MCF 10A (cell line): ENCODE data around the gene KMT2B. TPM values are rescaled to one million over a fixed set of nuclear protein-coding genes. Genes with fewer than 3 reads are reported as not detected.

ENCODE experiments used
- BruUV-seq: library from RNA; stranded (reverse); fragments of 400-500 nt; replicated peaks from 2 replicates; lab custom pipeline; 2021; lab: Mats Ljungman, UMichigan
- CTCF ChIA-PET: fragments of 300-600 bp; sonication (Branson Sonifier 250); formaldehyde crosslinking; extraction: SDS; loops from one replicate; lab custom pipeline; 2021; ENCODE audit warnings: antibody characterized with exemption, inconsistent platforms; lab: Yijun Ruan, JAX
- POLR2A ChIA-PET: fragments of 300-600, 350-650 bp; sonication (Branson Sonifier 250); formaldehyde crosslinking; extraction: SDS; loops from one replicate; lab custom pipeline; 2020; ENCODE audit warnings: antibody characterized with exemption, inconsistent platforms; lab: Yijun Ruan, JAX
- DNase-seq: peaks from one replicate; pipeline ENCODE4 v3.0.0-alpha.2; 2018; ENCODE audit not compliant: unreplicated experiment
- H3K27ac Mint-ChIP-seq: one replicate; pipeline ENCODE4 v1.8.0; 2022; ENCODE audit warnings: mild to moderate bottlenecking, low read depth, mixed read lengths; ENCODE audit not compliant: unreplicated experiment
- H3K27me3 Mint-ChIP-seq: one replicate; pipeline ENCODE4 v1.8.0; 2022; ENCODE audit warnings: mixed read lengths; ENCODE audit not compliant: insufficient read depth, unreplicated experiment
- H3K36me3 Mint-ChIP-seq: one replicate; pipeline ENCODE4 v1.8.0; 2022; ENCODE audit warnings: mild to moderate bottlenecking, moderate library complexity, mixed read lengths; ENCODE audit not compliant: insufficient read depth, unreplicated experiment
- H3K4me1 Mint-ChIP-seq: one replicate; pipeline ENCODE4 v1.8.0; 2022; ENCODE audit warnings: mixed read lengths; ENCODE audit not compliant: insufficient read depth, unreplicated experiment
- H3K4me3 Mint-ChIP-seq: one replicate; pipeline ENCODE4 v1.8.0; 2022; ENCODE audit warnings: mild to moderate bottlenecking, moderate library complexity, mixed read lengths; ENCODE audit not compliant: unreplicated experiment
- H3K9me3 Mint-ChIP-seq: one replicate; pipeline ENCODE4 v1.8.0; 2022; ENCODE audit warnings: mixed read lengths; ENCODE audit not compliant: unreplicated experiment
- intact Hi-C: fragments of 100-400 bp; cut with micrococcal nuclease; formaldehyde crosslinking; loops from 2 replicates; pipeline ENCODE4 v1.14.1; 2022
- total RNA-seq: library from RNA; stranded (reverse); gene quantifications from 2 replicates; pipeline ENCODE4 v1.2.3, GENCODE V29; 2022
- TF ChIP-seq, protein P1 (sequence below): fragments of 200-600 bp; IDR thresholded peaks from one replicate; pipeline ENCODE4 v1.8.0; 2022; ENCODE audit warnings: antibody characterized with exemption, mild to moderate bottlenecking; ENCODE audit not compliant: unreplicated experiment

KMT2B gene
- total RNA-seq, 1 experiment from 2014 or later = 36.0 TPM

DNA sequence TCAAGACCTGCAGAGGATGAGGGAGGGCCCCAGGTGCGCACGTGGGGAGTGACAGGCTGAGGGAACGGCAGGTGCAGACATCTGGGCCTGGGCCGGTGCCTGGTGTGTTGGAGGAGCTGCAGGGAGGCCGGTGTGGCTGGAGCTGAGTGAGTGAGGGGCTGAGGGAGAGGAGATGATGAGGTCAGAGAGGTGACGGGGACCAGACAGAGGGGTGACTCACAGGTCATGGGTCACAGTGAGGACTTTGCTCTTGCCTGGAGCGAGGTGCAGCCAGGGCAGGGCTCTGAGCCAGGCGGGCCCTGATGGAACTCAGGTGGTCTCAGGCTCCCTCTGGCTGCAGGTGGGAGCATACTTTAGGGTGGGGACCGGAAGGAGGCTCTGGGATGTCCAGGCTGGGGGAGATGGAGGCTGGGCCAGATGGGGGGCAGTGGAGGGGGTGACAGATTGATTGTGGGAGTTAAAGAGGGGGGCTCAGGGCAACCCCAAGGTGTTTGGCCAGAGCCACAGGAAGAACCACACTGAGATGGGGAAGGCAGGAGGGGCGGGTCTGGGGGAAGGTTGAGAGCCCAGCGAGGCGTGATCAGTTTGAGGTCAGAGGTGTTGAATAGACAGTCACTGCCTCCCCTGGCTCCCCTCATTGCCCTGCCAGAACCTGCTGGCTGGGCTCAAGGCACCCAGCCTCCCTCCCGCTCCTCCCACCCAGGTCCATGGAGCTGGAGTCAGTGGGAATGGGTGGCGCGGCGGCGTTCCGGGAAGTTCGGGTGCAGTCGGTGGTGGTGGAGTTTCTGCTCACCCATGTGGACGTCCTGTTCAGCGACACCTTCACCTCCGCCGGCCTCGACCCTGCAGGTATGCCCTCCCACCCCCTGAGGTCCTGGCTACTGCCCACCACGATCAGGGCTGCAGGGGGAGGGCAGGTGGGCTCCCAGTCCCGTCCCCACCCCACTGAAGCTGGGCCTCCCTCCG is 65.9 kb downstream of the KMT2B start:
- CTCF ChIA-PET = no interaction called here
- TF ChIP-seq, protein P1, sequence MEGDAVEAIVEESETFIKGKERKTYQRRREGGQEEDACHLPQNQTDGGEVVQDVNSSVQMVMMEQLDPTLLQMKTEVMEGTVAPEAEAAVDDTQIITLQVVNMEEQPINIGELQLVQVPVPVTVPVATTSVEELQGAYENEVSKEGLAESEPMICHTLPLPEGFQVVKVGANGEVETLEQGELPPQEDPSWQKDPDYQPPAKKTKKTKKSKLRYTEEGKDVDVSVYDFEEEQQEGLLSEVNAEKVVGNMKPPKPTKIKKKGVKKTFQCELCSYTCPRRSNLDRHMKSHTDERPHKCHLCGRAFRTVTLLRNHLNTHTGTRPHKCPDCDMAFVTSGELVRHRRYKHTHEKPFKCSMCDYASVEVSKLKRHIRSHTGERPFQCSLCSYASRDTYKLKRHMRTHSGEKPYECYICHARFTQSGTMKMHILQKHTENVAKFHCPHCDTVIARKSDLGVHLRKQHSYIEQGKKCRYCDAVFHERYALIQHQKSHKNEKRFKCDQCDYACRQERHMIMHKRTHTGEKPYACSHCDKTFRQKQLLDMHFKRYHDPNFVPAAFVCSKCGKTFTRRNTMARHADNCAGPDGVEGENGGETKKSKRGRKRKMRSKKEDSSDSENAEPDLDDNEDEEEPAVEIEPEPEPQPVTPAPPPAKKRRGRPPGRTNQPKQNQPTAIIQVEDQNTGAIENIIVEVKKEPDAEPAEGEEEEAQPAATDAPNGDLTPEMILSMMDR = no peak
- H3K4me1 Mint-ChIP-seq = no peaks in the 10 kb centered on the region
- H3K9me3 Mint-ChIP-seq = no peaks in the 10 kb centered on the region
- H3K36me3 Mint-ChIP-seq = no peaks in the 10 kb centered on the region
- no peak overlapping the region for H3K4me3 Mint-ChIP-seq
- intact Hi-C loops = no loop called here
- no peak overlapping the region for H3K27ac Mint-ChIP-seq
- no peak for DNase-seq
- POLR2A ChIA-PET = no interaction called here
- BruUV-seq = no TSS peak
- H3K27me3 Mint-ChIP-seq = no peaks in the 10 kb centered on the region

DNA sequence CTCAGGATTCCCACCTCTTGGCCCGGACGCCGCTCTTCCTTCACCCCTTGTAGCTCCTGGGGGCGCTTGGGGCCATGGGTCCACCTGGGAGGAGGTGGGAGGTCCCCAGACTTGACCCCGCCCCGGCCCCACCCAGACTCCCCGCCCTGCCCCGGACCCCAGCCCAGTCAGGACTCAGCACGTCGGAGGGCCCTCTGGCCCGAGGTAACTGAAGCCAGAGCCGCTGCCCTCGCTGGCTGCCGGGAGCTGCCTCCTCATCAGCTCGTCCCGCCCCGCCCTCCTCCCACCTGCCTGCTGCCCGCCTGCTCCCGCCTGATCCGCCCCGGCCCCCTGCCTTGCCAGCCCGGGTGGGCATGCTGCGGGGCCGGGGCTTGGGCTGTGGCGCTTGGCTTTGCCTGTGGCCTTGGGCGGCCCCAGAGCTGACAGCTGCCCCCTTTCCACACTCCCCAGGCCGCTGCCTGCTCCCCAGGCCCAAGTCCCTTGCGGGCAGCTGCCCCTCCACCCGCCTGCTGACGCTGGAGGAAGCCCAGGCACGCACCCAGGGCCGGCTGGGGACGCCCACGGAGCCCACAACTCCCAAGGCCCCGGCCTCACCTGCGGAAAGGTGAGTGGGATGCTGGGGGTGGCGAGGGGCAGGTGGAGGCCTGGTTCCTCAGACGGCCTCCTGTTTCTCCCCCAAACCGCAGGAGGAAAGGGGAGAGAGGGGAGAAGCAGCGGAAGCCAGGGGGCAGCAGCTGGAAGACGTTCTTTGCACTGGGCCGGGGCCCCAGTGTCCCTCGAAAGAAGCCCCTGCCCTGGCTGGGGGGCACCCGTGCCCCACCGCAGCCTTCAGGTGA is 66.9 kb downstream of the KMT2B start:
- ChIA-PET POLR2A (no interaction called here), CTCF (no interaction called here)
- Mint-ChIP-seq H3K36me3 (no peaks in the 10 kb centered on the region), H3K9me3 (no peaks in the 10 kb centered on the region), H3K4me1 (no peaks in the 10 kb centered on the region), H3K27me3 (no peaks in the 10 kb centered on the region), H3K4me3 (no peak overlapping the region), H3K27ac (no peak overlapping the region)
- TF ChIP-seq, protein P1 = no peak
- no peak for DNase-seq
- intact Hi-C loops = no loop called here
- no TSS peak for BruUV-seq

DNA sequence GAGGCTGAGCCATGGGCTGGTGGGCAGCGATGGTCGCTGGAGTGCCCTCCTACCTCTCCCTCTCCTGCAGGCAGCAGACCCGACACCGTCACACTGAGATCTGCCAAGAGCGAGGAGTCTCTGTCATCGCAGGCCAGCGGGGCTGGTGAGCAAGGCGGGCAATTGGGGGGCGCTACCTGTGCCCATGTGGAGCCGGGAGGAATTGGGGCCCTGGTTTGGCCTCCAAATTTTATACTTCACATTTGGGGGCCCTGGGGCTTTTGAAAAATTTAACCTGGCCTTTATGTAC is 67.5 kb downstream of the KMT2B start:
- Mint-ChIP-seq H3K9me3 (no peaks in the 10 kb centered on the region), H3K27me3 (no peaks in the 10 kb centered on the region), H3K36me3 (no peaks in the 10 kb centered on the region), H3K4me3 (no peak overlapping the region), H3K4me1 (no peaks in the 10 kb centered on the region), H3K27ac (no peak overlapping the region)
- DNase-seq = no peak
- TF ChIP-seq, protein P1 = no peak
- ChIA-PET CTCF (no interaction called here), POLR2A (no interaction called here)
- intact Hi-C loops = no loop called here
- no TSS peak for BruUV-seq
